A549 (cell line): ENCODE measurements around the gene RTN4RL1.

ENCODE experiments used
- EP300 ChIP-seq, 2 experiments: fragments of >200 bp; sonication (Bioruptor Twin); formaldehyde crosslinking; IDR thresholded peaks; 2 replicates in 1 of 2; 3 replicates in 1 of 2; pipeline ENCODE4 v1.6.1; 2016 to 2017
- HDAC2 ChIP-seq: fragments of 200-600 bp; sonication (generic); IDR thresholded peaks from 2 replicates; pipeline ENCODE4 v1.6.1; 2016
- JUN ChIP-seq, 2 experiments: fragments of >200 bp; sonication (Bioruptor Twin); formaldehyde crosslinking; IDR thresholded peaks; 2 replicates in 1 of 2; 3 replicates in 1 of 2; pipeline ENCODE4 v1.6.1; 2016 to 2017
- KDM5A ChIP-seq: fragments of 200-600 bp; sonication (generic); IDR thresholded peaks from 2 replicates; pipeline ENCODE4 v1.6.1; 2016; ENCODE audit warnings: antibody characterized with exemption, mild to moderate bottlenecking
- MAFK ChIP-seq: fragments of 450-650 bp; IDR thresholded peaks from 2 replicates; pipeline ENCODE4 v1.6.1; 2014; ENCODE audit not compliant: partially characterized antibody
- POLR2A ChIP-seq: IDR thresholded peaks from 2 replicates; pipeline ENCODE4 v1.6.1; 2012; ENCODE audit warnings: mild to moderate bottlenecking, low read length
- RAD21 ChIP-seq, 2 experiments: fragments of >200 bp in 1 of 2; sonication (Bioruptor Twin) in 1 of 2; formaldehyde crosslinking in 1 of 2; IDR thresholded peaks in 1 of 2; conservative IDR thresholded peaks in 1 of 2; 2 replicates in 1 of 2; 3 replicates in 1 of 2; pipeline ENCODE4 v1.6.1; 2012 to 2018; ENCODE audit warnings: inconsistent platforms in 1 of 2
- RFX5 ChIP-seq: fragments of 450-650 bp; IDR thresholded peaks from 2 replicates; pipeline ENCODE4 v1.7.1; 2014; ENCODE audit warnings: antibody characterized with exemption, mild to moderate bottlenecking, moderate library complexity
- TF ChIP-seq, protein P1 (sequence below): fragments of >200 bp; sonication (Bioruptor Twin); formaldehyde crosslinking; IDR thresholded peaks from 3 replicates; pipeline ENCODE4 v1.5.1; 2016
- TF ChIP-seq, protein P2 (sequence below): IDR thresholded peaks from 2 replicates; pipeline ENCODE4 v1.6.1; 2012

DNA sequence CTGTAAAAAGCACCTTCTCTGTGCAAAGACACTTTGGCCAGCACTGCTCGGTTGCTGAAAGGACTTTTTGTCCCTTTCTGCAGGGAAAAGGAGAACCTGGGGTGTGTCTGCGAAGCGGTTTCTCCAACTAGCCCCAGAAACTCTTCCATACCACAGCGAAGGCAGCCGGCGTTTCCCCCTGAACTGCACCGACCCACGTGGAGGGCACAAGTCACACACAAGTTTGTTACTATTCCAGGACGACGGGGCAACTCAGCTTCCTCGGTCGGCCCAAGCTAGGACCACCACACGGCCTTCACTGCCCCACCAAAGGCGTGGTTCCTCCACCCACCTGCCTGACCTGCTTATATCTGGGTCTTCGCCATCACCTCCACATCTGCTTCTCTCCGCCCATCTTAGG lies 1.9 kb downstream of the RTN4RL1 start:
- TF ChIP-seq KDM5A (no peak), EP300 (IDR thresholded peaks at IDR 0.05) (no peak), JUN (IDR thresholded peaks at IDR 0.05) (no peak), POLR2A (no peak), RAD21 (conservative IDR thresholded peaks at IDR 0.05 in 1 of 2, IDR thresholded peaks at IDR 0.05 in 1 of 2) (no peak), RFX5 (no peak), HDAC2 (no peak), MAFK (no peak)
- TF ChIP-seq, protein P1, sequence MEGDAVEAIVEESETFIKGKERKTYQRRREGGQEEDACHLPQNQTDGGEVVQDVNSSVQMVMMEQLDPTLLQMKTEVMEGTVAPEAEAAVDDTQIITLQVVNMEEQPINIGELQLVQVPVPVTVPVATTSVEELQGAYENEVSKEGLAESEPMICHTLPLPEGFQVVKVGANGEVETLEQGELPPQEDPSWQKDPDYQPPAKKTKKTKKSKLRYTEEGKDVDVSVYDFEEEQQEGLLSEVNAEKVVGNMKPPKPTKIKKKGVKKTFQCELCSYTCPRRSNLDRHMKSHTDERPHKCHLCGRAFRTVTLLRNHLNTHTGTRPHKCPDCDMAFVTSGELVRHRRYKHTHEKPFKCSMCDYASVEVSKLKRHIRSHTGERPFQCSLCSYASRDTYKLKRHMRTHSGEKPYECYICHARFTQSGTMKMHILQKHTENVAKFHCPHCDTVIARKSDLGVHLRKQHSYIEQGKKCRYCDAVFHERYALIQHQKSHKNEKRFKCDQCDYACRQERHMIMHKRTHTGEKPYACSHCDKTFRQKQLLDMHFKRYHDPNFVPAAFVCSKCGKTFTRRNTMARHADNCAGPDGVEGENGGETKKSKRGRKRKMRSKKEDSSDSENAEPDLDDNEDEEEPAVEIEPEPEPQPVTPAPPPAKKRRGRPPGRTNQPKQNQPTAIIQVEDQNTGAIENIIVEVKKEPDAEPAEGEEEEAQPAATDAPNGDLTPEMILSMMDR: no peak
- TF ChIP-seq, protein P2, sequence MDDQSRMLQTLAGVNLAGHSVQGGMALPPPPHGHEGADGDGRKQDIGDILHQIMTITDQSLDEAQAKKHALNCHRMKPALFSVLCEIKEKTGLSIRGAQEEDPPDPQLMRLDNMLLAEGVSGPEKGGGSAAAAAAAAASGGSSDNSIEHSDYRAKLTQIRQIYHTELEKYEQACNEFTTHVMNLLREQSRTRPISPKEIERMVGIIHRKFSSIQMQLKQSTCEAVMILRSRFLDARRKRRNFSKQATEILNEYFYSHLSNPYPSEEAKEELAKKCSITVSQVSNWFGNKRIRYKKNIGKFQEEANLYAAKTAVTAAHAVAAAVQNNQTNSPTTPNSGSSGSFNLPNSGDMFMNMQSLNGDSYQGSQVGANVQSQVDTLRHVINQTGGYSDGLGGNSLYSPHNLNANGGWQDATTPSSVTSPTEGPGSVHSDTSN: no peak
